Measurements from ENCODE around the gene RPP30.

- TF ChIP-seq CTCF (IDR thresholded peaks at IDR 0.05), result peak in 1 of 2 donors; percentile 18
- TF ChIP-seq EP300 (IDR thresholded peaks at IDR 0.05), result no peak
- TF ChIP-seq POLR2AphosphoS5 (IDR thresholded peaks at IDR 0.05), result no peak
- TF ChIP-seq POLR2A (IDR thresholded peaks at IDR 0.05), result no peak
Measured at GRCh38 chr10:90871279-90871765, 452 bp upstream of the RPP30 start.
